ENCODE measurements around the gene KIAA1549. TPM values are rescaled to one million over a fixed set of nuclear protein-coding genes. Genes with fewer than 3 reads are reported as not detected.

KIAA1549 gene
- total and polyA plus RNA-seq, 2 of the 4 experiments (the other 2 are of a cell fraction) = 1.3 to 3.3 TPM

GRCh38 chr7:138970446-138970845, 10.7 kb downstream of the KIAA1549 start:
- H2BK5ac ChIP-seq (ENCODE audit: low read depth, low read length, poor library complexity, severe bottlenecking) = no peak overlapping the region
- H3K9me1 ChIP-seq (ENCODE audit: insufficient read depth, low read length) = 0 out of 2 replicates have a peak, but pooled peaks cover 3% of the 10 kb centered on the region
- H3K9ac ChIP-seq (ENCODE audit: low read depth, low read length) = no peak overlapping the region
- H3K4me3 ChIP-seq (ENCODE audit: insufficient read depth, low read depth, low read length) = no peak overlapping the region
- H3K27me3 ChIP-seq (ENCODE audit: control insufficient read depth, insufficient read depth, low read length) = no peaks in the 10 kb centered on the region
- peaks cover 13% of the 10 kb centered on the region; the same call in 1 of the 2 replicates for H4K20me1 ChIP-seq (ENCODE audit: insufficient read depth, low read length)
- no peaks in the 10 kb centered on the region for H3K9me3 ChIP-seq (ENCODE audit: control insufficient read depth, insufficient read depth, low read length)
- H2AFZ ChIP-seq (replicated peaks; ENCODE audit: low read length, poor library complexity) = no peak overlapping the region
- H3K56ac ChIP-seq (ENCODE audit: extremely low read depth, insufficient read depth, low read length) = no peak overlapping the region
- intact Hi-C loops (cut with micrococcal nuclease) (no loop called here), dilution Hi-C loops (cut with HindIII; ENCODE audit: low sequenced_read_pairs, unreplicated experiment) (no loop called here), in situ Hi-C loops (cut with MboI; ENCODE audit: low sequenced_read_pairs) (no loop called here)
- TF ChIP-seq CEBPB (IDR thresholded peaks at IDR 0.05; ENCODE audit: low read depth, low read length) = no peak
- no peak for TF ChIP-seq RFX5 (IDR thresholded peaks at IDR 0.05; ENCODE audit: low read depth, low read length)
- no peak for TF ChIP-seq CTCF (conservative IDR thresholded peaks at IDR 0.05; ENCODE audit: low read depth, low read length)
- no peak for TF ChIP-seq ELK1 (IDR thresholded peaks at IDR 0.05; ENCODE audit: borderline replicate concordance, low read depth, low read length)
- DNase-seq (no peak), ATAC-seq (ENCODE audit: low read depth) (no peak)
- no peak overlapping the region for H4K8ac ChIP-seq (ENCODE audit: low read depth in 2 of 2, low read length in 2 of 2)
- no peak overlapping the region for H2BK20ac ChIP-seq (ENCODE audit: low read depth, low read length)
- H4K91ac ChIP-seq (ENCODE audit: insufficient read depth, low read depth, low read length) = no peak overlapping the region
- BruUV-seq (replicated peaks) = no TSS peak
- no peak overlapping the region for H4K5ac ChIP-seq (ENCODE audit: low read depth, low read length)
- H2AK5ac ChIP-seq (ENCODE audit: low read depth, low read length) = no peak overlapping the region
- no peak overlapping the region for H3K18ac ChIP-seq (ENCODE audit: low read depth, low read length)
- H3K4ac ChIP-seq (ENCODE audit: low read depth, low read length) = no peak overlapping the region
- no peak overlapping the region for H2BK120ac ChIP-seq (ENCODE audit: low read depth, low read length)
- CTCF ChIA-PET = interaction anchor here (1.0 kb wide), 1 partner anchor 9 kb away, joined by 3 read pairs; no protein-coding TSS in a partner anchor
- no peak overlapping the region for H3K23ac ChIP-seq (ENCODE audit: low read depth, low read length)
- no peak overlapping the region for H3K4me2 ChIP-seq (ENCODE audit: low read depth, low read length)
- H3K4me1 ChIP-seq (ENCODE audit: control insufficient read depth, insufficient read depth, low read length) = no peaks in the 10 kb centered on the region
- H3K36me3 ChIP-seq (ENCODE audit: control insufficient read depth, insufficient read depth, low read length) = no peaks in the 10 kb centered on the region
- 93% methylated on average over 5 of the region's 7 CpGs; no CpG with 5 or more reads in 1 of the 2 experiments for WGBS, 2 experiments (ENCODE audit: extremely low coverage in 2 of 2, insufficient read length in 1 of 2)
- no peak overlapping the region for H3K27ac ChIP-seq (ENCODE audit: insufficient read depth, low read length)
- H2BK15ac ChIP-seq (ENCODE audit: low read depth, low read length) = no peak overlapping the region
- H3K79me1 ChIP-seq (ENCODE audit: low read depth in 1 of 2, low read length in 2 of 2) = peaks cover 16 to 23% of the 10 kb centered on the region in 2 experiments; a peak in 3 of 4 replicates
- H3K14ac ChIP-seq (replicated peaks; ENCODE audit: low read depth, low read length) = no peak overlapping the region
- no peak overlapping the region for H2AK9ac ChIP-seq (replicated peaks; ENCODE audit: low read depth, low read length, poor library complexity)
- POLR2A ChIA-PET (ENCODE audit: unreplicated experiment) = interaction anchor here (0.6 kb wide), 1 partner anchor 101 kb away, joined by 3 read pairs; no protein-coding TSS in a partner anchor
